AG04450 (cell line): ENCODE measurements around the gene C12orf43. TPM values are rescaled to one million over a fixed set of nuclear protein-coding genes. Genes with fewer than 3 reads are reported as not detected.

Source experiments
- CTCF ChIA-PET: fragments of 300-600, 350-600 bp; formaldehyde crosslinking; extraction: SDS; loops from one replicate; lab custom pipeline; 2022; ENCODE audit warnings: antibody characterized with exemption, inconsistent platforms; lab: Charles Lee
- POLR2A ChIA-PET: fragments of 350-600 bp; formaldehyde crosslinking; extraction: SDS; loops from one replicate; lab custom pipeline; 2021; ENCODE audit warnings: antibody characterized with exemption, inconsistent platforms; lab: Yijun Ruan, JAX
- DNase-seq: peaks from one replicate; pipeline ENCODE4 v3.0.0-alpha.2; 2011; ENCODE audit warnings: low read depth, low spot score
- H3K27ac ChIP-seq: one replicate; pipeline ENCODE4 v1.5.1; 2012; ENCODE audit warnings: low read depth, low read length, control low read depth
- H3K27me3 ChIP-seq: one replicate; pipeline ENCODE4 v1.6.0; 2012; ENCODE audit warnings: low read length; ENCODE audit not compliant: control insufficient read depth, insufficient read depth
- H3K4me3 ChIP-seq: 2 replicates; pipeline ENCODE4 v1.5.1; 2011; ENCODE audit warnings: mild to moderate bottlenecking, low read depth, low read length, control low read depth
- H3K9me3 ChIP-seq: 2 replicates; pipeline ENCODE4 v1.5.1; 2012; ENCODE audit warnings: low read length; ENCODE audit not compliant: control insufficient read depth, insufficient read depth
- polyA plus RNA-seq: library from polyadenylated mRNA; depleted of rRNA; stranded (reverse); fragments of >200 nt; gene quantifications from 2 replicates; pipeline ENCODE4 v1.2.3, GENCODE V29; 2011
- TF ChIP-seq, protein P1 (sequence below): IDR thresholded peaks from 2 replicates; pipeline ENCODE4 v1.5.1; 2011; ENCODE audit warnings: low read depth, low read length, control low read depth, inconsistent platforms

The C12orf43 gene
- polyA plus RNA-seq, 1 experiment = 13.6 TPM

DNA sequence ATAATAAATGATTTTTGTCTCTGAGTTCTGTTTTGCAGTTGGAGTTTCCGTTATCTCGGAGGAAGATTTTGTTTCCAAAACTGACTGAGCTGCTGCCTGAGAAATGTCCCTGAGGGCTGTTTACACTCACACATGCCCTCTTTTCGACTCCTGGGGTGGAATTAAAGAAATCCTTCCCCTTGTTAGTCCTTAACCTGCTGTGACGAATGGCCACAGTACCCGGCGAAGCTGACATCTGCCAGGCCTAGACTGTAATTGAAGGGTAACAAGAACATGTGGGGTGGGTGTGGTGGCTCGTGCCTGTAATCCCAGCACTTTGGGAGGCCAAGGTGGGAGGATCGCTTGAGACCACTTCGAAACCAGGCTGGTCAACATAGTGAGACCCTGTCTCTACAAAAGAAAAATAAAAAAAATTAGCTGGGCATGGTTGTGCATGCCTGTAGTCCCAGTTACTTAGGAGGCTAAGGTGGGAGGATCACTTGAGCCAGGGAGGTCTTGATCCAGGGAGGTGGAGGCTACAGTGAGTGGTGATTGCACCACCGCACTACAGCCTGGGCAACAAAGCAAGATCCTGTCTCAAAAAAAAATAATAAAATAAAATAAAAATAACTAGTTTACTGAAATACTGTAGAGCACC, 14.4 kb upstream of the C12orf43 start:
- Histone ChIP-seq H3K27ac (no peak overlapping the region), H3K27me3 (peaks cover 6% of the 10 kb centered on the region), H3K9me3 (no peaks in the 10 kb centered on the region), H3K4me3 (no peak overlapping the region)
- POLR2A ChIA-PET = no interaction called here
- TF ChIP-seq, protein P1, sequence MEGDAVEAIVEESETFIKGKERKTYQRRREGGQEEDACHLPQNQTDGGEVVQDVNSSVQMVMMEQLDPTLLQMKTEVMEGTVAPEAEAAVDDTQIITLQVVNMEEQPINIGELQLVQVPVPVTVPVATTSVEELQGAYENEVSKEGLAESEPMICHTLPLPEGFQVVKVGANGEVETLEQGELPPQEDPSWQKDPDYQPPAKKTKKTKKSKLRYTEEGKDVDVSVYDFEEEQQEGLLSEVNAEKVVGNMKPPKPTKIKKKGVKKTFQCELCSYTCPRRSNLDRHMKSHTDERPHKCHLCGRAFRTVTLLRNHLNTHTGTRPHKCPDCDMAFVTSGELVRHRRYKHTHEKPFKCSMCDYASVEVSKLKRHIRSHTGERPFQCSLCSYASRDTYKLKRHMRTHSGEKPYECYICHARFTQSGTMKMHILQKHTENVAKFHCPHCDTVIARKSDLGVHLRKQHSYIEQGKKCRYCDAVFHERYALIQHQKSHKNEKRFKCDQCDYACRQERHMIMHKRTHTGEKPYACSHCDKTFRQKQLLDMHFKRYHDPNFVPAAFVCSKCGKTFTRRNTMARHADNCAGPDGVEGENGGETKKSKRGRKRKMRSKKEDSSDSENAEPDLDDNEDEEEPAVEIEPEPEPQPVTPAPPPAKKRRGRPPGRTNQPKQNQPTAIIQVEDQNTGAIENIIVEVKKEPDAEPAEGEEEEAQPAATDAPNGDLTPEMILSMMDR = no peak
- no peak for DNase-seq
- CTCF ChIA-PET = no interaction called here

DNA sequence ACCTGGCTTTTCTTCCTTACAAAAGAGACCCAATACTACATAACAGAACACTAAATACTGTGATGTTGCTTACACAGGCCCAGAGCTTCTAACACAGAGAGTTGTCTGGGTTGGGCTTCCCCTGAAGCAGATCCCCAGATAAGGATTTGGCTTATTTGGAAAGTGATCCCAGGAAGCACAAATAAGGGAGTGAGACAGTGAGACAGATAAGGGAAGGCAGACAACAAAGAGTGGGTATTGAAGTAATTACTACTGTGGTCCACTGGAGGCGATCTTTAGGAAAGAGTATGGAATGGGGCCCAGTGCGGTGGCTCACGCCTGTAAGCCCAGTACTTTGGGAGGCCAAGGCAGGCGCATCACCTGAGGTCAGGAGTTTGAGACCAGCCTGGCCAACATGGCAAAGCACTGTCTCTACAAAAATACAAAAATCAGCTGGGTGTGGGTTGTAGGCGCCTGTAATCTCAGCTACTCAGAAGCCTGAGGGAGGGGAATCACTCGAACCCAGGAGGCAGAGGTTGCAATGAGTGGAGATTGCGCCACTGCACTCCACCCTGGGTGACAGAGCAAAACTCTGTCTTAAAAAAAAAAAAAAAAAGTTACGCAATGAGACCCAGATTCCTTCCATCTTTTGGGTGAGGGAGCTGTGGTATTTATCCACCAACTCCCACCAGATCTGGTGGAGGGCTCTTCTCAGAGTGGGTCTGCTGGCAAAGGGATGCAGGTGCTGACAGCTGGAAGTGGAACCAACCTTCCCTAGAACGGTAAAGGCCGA, 10.2 kb upstream of the C12orf43 start:
- ChIA-PET CTCF (no interaction called here), POLR2A (interaction anchor here (0.6 to 0.7 kb wide), 2 partner anchors 169 to 238 kb away, joined by 5 to 6 read pairs; no protein-coding TSS in a partner anchor)
- TF ChIP-seq, protein P1 = no peak
- no peak for DNase-seq
- no peak overlapping the region for H3K4me3 ChIP-seq
- no peak overlapping the region for H3K27ac ChIP-seq
- H3K9me3 ChIP-seq = no peaks in the 10 kb centered on the region
- peaks cover 3% of the 10 kb centered on the region for H3K27me3 ChIP-seq

DNA sequence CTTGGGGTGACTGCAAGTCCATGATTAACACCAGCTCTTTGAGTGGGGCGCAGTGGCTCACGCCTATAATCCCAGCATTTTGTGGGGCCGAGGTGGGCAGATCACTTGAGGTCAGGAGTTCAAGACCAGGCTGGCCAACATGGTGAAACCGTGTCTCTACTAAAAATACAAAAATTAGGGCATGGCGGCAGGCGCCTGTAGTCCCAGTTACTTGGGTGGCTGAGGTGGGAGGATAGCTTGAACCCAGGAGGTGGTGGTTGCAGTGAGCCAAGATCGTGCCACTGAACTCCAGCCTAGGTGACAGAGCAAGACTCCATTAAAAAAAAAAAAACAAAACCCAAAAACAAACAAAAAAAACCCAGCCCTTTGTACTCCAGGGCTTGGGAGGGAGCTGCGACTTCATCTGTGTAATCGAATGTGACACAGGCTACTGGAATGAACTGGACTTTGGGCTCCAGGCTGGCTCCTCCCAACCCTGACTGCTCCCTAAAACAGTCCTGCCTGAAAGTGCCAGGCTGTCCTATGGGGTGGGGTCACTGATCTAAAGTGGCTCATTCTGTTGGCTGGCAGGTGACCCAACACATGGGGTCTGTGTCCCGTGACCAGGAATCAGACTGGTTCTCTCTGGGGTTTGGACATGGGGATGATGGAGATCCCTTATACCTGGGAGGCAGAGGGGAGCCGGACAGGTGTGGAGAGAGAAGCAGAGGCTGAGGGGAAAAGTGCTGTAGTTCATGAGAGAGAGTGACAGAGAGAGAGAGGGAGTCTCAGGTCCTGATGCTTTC, 9.3 kb upstream of the C12orf43 start:
- Histone ChIP-seq H3K27me3 (peaks cover 5% of the 10 kb centered on the region), H3K27ac (no peak overlapping the region), H3K9me3 (no peaks in the 10 kb centered on the region), H3K4me3 (no peak overlapping the region)
- TF ChIP-seq, protein P1 = no peak
- no peak for DNase-seq
- ChIA-PET POLR2A (no interaction called here), CTCF (no interaction called here)

DNA sequence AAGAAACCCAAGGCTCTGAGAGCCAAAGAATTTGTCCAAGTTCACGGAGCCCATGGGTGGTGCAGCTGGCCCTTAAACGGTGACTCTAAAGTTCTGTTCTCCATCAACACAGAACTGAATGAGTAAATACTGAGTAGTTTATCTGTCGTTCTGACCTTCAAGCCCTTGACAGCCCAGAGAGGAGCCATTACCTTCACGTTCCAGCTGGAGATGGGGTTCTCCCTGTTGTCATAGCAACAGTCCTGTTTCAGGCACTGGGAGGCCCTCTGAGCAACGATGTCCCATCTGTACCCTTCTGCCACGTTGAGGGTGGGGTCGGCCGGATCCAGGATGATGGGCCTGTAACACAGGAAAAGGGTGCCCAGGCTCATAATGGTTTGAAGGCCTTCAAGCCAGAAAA, 7.5 kb upstream of the C12orf43 start:
- TF ChIP-seq, protein P1 = no peak
- Histone ChIP-seq H3K4me3 (no peak overlapping the region), H3K27me3 (peaks cover 6% of the 10 kb centered on the region), H3K9me3 (no peaks in the 10 kb centered on the region), H3K27ac (no peak overlapping the region)
- POLR2A ChIA-PET = interaction anchor here (0.6 kb wide), 1 partner anchor 28 kb away, joined by 3 read pairs; no protein-coding TSS in a partner anchor
- CTCF ChIA-PET = no interaction called here
- no peak for DNase-seq
